Smooth muscle cell (in vitro differentiated cells): ENCODE results near the gene RALA. TPM values are rescaled to one million over a fixed set of nuclear protein-coding genes. Genes with fewer than 3 reads are reported as not detected.

Experiments used
- DNase-seq: peaks from one replicate; lab custom pipeline; 2025; ENCODE audit not compliant: unreplicated experiment; lab: John Stamatoyannopoulos, UW
- H2AFZ ChIP-seq: fragments of 200-600 bp; sonication (generic); 2 replicates; pipeline ENCODE4 v1.6.0; 2016; ENCODE audit warnings: antibody characterized with exemption, low read depth, mild to moderate bottlenecking
- H3F3A ChIP-seq: fragments of 200-600 bp; sonication (generic); 2 replicates; pipeline ENCODE4 v1.6.0; 2017; ENCODE audit warnings: antibody characterized with exemption, low read depth
- H3K27ac ChIP-seq: fragments of 200-600 bp; sonication (generic); 2 replicates; pipeline ENCODE4 v1.5.1; 2016; ENCODE audit warnings: low read depth, mild to moderate bottlenecking
- H3K27me3 ChIP-seq: fragments of 200-600 bp; sonication (generic); 2 replicates; pipeline ENCODE4 v1.6.1; 2016; ENCODE audit warnings: low read depth, mild to moderate bottlenecking
- H3K36me3 ChIP-seq: fragments of 200-600 bp; sonication (generic); 2 replicates; pipeline ENCODE4 v1.5.1; 2016; ENCODE audit warnings: low read depth
- H3K4me1 ChIP-seq: fragments of 200-600 bp; sonication (generic); 2 replicates; pipeline ENCODE4 v1.5.1; 2016; ENCODE audit warnings: low read depth
- H3K4me2 ChIP-seq: fragments of 200-600 bp; sonication (generic); 2 replicates; pipeline ENCODE4 v1.6.0; 2016; ENCODE audit warnings: mild to moderate bottlenecking
- H3K4me3 ChIP-seq: fragments of 200-600 bp; sonication (generic); 2 replicates; pipeline ENCODE4 v1.5.1; 2016; ENCODE audit warnings: mild to moderate bottlenecking
- H3K79me2 ChIP-seq: fragments of 200-600 bp; sonication (generic); 2 replicates; pipeline ENCODE4 v1.6.0; 2016; ENCODE audit warnings: low read depth, mild to moderate bottlenecking
- H3K9ac ChIP-seq: fragments of 200-600 bp; sonication (generic); 2 replicates; pipeline ENCODE4 v1.6.0; 2016; ENCODE audit warnings: low read depth
- H3K9me3 ChIP-seq: fragments of 200-600 bp; sonication (generic); replicated peaks from 2 replicates; pipeline ENCODE4 v1.5.1; 2016; ENCODE audit warnings: low read depth
- H4K20me1 ChIP-seq: fragments of 200-600 bp; sonication (generic); 2 replicates; pipeline ENCODE4 v1.6.0; 2016; ENCODE audit warnings: low read depth
- CTCF ChIP-seq: fragments of 200-600 bp; sonication (generic); IDR thresholded peaks from 2 replicates; pipeline ENCODE4 v1.5.1; 2017; ENCODE audit warnings: borderline replicate concordance, mild to moderate bottlenecking, antibody characterized with exemption; ENCODE audit not compliant: insufficient read depth, poor library complexity, severe bottlenecking
- WGBS: methylation state at CpG from one replicate; pipeline ENCODE4 v1.1.7; 2016; ENCODE audit warnings: low lambda C conversion rate; 5-methylcytosine and 5-hydroxymethylcytosine counted together
- polyA plus RNA-seq: library from polyadenylated mRNA; unstranded; fragments of >200 nt; fragmentation: Nextera tagmentation; extraction: Ambion mirVana; gene quantifications from 2 replicates; pipeline ENCODE4 v1.2.1, GENCODE V29; 2016
- total RNA-seq: library from RNA; depleted of rRNA; stranded (reverse); fragments of >200 nt; gene quantifications from 2 replicates; pipeline ENCODE4 v1.2.3, GENCODE V29; 2014

Gene RALA
- total RNA-seq (19.5 TPM in 2 replicates), polyA plus RNA-seq (42.8 and 59.8 TPM in 2 replicates)

DNA sequence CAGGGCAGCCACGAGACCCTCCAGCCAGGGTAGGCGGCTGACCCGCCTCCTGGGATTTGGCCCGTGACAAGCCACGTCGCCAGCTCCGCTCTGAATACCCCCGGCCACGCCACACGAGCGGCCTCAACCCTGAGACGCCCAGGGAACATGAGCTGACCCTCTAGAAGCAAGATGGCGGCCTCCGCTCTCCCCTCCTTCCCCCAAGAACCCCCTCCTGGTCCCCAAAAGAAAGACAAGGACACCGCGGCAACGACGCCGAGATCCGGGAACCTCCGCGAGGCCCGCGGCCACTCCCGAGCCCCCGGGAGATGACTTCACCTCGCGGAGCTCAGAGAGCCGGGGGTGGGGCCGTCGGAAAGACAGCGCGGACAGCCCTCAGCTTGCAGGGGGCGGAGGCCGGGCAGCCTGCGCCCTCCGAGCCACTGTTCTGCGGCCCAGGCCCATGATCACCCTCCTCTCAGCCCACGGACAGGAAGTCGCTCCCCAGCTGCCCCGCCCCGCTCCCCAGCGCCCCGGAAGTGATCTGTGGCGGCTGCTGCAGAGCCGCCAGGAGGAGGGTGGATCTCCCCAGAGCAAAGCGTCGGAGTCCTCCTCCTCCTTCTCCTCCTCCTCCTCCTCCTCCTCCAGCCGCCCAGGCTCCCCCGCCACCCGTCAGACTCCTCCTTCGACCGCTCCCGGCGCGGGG lies at the start of gene RALA:
RALA (plus strand) TSS at position 526 of the 685 bp plus-strand sequence. CDS start 63,096 bp downstream, outside the sequence.
- Histone ChIP-seq H3K4me2 (peak within 1 kb of the TSS; percentile 97), H3K4me3 (peak within 1 kb of the TSS; percentile 87), H4K20me1 (peaks cover 41% of the 10 kb centered on the region), H3K27me3 (no peaks in the 10 kb centered on the region), H3K9ac (peak within 1 kb of the TSS; percentile 97), H2AFZ (peak within 1 kb of the TSS; percentile 70), H3F3A (peaks cover 7% of the 10 kb centered on the region), H3K27ac (peak within 1 kb of the TSS; percentile 98), H3K36me3 (no peaks in the 10 kb centered on the region), H3K79me2 (peaks cover 46% of the 10 kb centered on the region), H3K4me1 (peaks cover 25% of the 10 kb centered on the region), H3K9me3 (no peaks in the 10 kb centered on the region)
- TF ChIP-seq CTCF = no peak
- DNase-seq = peak; percentile 71
- 1% methylated on average over 37 of the region's 56 CpGs for WGBS

DNA sequence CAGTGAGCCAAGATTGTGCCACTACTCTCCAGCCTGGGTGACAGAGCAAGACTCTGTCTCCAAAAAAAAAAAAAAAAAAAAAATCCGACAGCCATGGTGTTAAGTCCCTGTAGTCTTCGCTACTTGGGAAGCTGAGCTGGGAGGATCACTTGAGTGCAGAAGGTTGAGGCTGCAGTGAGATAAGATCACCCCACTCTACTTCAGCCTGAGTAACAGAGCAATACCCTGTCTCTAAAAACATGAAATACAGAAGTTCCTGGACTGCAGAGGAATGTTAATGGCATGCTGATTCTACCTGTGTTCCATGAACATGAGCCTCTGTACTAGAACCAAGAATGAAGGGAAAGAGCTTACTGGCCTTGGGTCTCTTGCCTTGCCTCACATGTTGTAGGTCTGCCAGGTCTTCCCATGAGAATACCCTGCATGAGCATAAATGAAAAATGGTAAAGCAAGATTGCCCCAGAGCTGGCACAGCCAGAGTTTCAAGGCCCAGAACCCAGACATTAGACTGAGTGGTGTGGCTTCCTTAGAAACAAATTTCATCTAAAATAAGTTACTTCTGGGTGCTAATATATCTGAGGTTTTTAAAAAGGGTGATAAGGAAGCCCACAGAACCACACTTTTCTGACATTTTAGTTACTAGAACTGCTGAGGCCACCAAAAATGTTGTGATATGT lies 48.6 kb upstream of the RALA start:
- WGBS = 85% methylated on average over 2 of the region's 2 CpGs
- no peak overlapping the region for H2AFZ ChIP-seq
- no peaks in the 10 kb centered on the region for H3K4me1 ChIP-seq
- H3K4me3 ChIP-seq = no peak overlapping the region
- H3K27me3 ChIP-seq = no peaks in the 10 kb centered on the region
- peaks cover 7% of the 10 kb centered on the region for H3K36me3 ChIP-seq
- H3K27ac ChIP-seq = no peak overlapping the region
- no peak overlapping the region for H3K4me2 ChIP-seq
- no peak overlapping the region for H3K9ac ChIP-seq
- no peaks in the 10 kb centered on the region for H3F3A ChIP-seq
- DNase-seq = no peak
- no peaks in the 10 kb centered on the region for H3K9me3 ChIP-seq
- H4K20me1 ChIP-seq = peaks cover 9% of the 10 kb centered on the region
- H3K79me2 ChIP-seq = no peaks in the 10 kb centered on the region
- no peak for TF ChIP-seq CTCF

DNA sequence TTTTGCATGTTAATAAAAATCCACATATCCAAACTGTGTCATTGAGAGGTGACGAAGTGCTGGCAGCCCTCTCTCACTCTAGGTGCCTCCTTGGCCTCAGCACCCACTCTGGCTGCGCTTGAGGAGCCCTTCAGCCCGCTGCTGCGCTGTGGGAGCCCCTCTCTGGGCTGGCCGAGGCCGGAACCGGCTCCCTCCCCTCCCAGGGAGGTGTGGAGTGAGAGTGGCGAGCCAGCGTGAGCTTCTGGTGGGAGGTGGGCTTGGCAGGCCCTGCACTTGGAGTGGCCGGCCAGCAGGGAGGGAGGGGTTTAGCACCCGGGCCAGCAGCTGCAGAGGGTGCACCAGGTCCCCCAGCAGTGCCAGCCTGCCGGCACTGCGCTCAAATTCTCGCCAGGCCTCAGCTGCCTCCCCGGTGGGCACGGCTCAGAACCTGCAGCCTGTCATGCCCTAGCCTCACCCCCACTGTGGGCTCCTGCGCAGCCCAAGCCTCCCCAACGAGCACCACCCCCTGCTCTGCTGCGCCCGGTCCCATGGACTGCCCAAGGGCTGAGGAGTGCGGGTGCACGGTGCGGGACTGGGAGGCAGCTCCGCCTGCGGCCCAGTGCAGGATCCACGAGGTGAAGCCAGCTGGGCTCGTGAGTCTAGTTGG lies 46.0 kb upstream of the RALA start:
- H4K20me1 ChIP-seq = no peaks in the 10 kb centered on the region
- no peaks in the 10 kb centered on the region for H3K27me3 ChIP-seq
- H3K9ac ChIP-seq = no peak overlapping the region
- H2AFZ ChIP-seq = no peak overlapping the region
- no peaks in the 10 kb centered on the region for H3K9me3 ChIP-seq
- no peaks in the 10 kb centered on the region for H3F3A ChIP-seq
- no peaks in the 10 kb centered on the region for H3K4me1 ChIP-seq
- 98% methylated on average over 25 of the region's 27 CpGs for WGBS
- TF ChIP-seq CTCF = no peak
- no peaks in the 10 kb centered on the region for H3K79me2 ChIP-seq
- H3K27ac ChIP-seq = no peak overlapping the region
- no peak overlapping the region for H3K4me2 ChIP-seq
- no peak overlapping the region for H3K4me3 ChIP-seq
- DNase-seq = no peak
- peaks cover 3% of the 10 kb centered on the region for H3K36me3 ChIP-seq
